ENCODE measurements around the gene SMIM3.

- TF ChIP-seq CTCF (conservative IDR thresholded peaks at IDR 0.05; ENCODE audit: low read depth, low read length) (no peak), EZH2 (IDR thresholded peaks at IDR 0.05; ENCODE audit: borderline replicate concordance, low read depth, low read length, poor library complexity, severe bottlenecking) (no peak)
Observed at GRCh38 chr5:150734579-150735384, 43.8 kb upstream of the SMIM3 start.
